Measurements from ENCODE around the gene DIDO1.

Gene DIDO1

GRCh38 chr20:62913043-62913630, 13.2 kb downstream of the DIDO1 start:
- DNase-seq (ENCODE audit: low spot score) = no peak
- H3K27ac ChIP-seq = no peak overlapping the region
- TF ChIP-seq CTCF (IDR thresholded peaks at IDR 0.05) = no peak
- H3K4me3 ChIP-seq = no peak overlapping the region

DNA sequence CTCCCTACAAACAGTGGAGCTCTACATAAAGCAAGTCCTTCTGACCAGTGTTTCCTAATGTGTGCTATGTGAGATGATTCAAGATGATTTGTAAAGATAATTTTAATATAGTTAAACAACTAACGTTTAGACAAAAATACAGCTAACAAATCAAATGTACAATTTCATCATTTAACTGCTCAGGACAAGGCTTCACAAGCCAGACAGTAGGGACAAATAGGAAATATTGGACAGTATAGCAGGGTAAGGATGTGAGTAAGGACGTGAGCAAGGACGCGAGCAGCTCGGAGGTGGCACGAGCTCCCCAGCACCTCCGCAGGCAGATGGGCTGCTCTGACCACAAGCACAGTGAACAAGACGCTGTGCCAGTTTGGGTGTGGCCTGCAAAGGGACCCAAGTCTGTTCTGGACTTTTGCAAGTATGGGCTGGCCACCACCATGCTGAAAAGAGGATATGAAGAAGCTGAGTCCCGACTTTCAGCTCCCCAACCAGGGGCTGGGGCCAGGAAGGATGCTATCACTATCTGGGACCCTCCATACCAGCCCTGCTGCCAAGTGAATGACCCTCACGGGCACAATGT, 14.5 kb downstream of the DIDO1 start:
- Histone ChIP-seq H3K4me3 (no peak overlapping the region), H3K27ac (no peak overlapping the region)
- TF ChIP-seq CTCF (IDR thresholded peaks at IDR 0.05) = no peak
- no peak for DNase-seq (ENCODE audit: low spot score)

- no peak for DNase-seq (ENCODE audit: low spot score)
- H3K27ac ChIP-seq = no peak overlapping the region
- H3K4me3 ChIP-seq = no peak overlapping the region
- TF ChIP-seq CTCF (IDR thresholded peaks at IDR 0.05) = no peak
These were observed 15.4 kb downstream of the DIDO1 start for GRCh38 chr20:62910777-62911497.

DNA sequence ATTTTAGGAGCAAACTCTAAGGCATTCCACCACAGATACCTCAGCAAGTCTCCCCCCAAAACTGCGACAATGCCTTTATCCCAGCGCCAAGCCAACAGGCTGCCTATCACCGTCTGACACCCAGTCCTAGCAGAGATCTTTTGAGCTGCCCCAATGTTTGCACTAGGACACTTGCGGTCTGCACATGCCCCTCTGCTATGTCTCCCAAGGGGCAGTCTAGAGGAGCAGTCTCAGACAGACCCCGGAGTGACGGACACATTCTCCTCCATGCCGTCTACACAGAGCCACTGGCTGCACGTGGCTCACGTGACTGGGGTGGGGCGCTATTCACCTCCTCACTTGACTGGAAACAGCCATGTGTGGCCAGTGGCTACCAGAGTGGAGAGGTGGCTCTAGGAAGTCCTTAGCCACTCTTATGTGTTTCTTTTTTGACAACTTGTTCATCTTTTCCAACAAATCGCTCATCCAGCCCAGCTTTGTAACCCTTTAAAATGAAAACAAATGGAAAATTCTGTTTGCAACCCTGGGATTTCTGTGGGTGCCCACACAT, 16.0 kb downstream of the DIDO1 start:
- no peak for DNase-seq (ENCODE audit: low spot score)
- no peak overlapping the region for H3K27ac ChIP-seq
- no peak overlapping the region for H3K4me3 ChIP-seq
- TF ChIP-seq CTCF (IDR thresholded peaks at IDR 0.05) = no peak

DNA sequence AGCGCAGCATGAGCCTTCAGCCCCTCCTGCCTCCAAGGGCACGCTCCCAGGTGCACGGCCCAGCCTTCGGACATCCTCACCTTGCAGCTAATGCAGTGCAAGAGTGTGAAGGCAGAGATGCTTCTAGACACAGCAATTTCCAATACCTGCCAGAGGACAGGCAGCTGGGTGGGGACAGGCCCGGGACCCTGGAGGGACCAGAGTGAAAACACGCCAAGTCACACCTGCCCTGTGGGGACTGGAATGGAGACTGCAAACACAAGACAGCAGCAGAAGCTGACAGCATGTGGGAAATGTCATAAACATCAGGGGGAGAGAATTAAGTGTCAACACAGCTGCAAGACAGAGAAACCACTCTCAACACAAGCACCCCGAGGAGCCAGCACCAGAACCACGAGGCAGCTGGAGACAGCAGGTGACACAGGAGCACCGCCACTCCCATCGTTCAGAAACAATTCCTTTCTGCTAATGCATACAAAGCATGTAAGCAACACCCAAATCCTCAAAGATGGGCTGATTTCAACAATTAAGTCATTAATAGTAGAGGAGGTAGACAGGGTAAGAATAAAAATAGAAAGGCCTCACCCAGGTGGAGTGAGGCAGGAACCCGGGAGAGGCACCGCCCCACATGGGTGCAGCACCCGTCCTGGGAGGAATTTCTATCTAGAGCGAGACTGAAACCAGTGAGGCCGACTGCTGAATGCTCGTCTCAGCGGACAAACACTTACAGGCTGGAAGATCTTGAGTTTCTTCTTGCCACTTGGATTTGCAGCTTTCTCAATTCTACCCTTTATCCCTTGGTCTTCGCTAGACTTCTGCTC, 17.1 kb downstream of the DIDO1 start:
- TF ChIP-seq CTCF (IDR thresholded peaks at IDR 0.05) = no peak
- Histone ChIP-seq H3K4me3 (no peak overlapping the region), H3K27ac (no peak overlapping the region)
- DNase-seq (ENCODE audit: low spot score) = no peak

DNA sequence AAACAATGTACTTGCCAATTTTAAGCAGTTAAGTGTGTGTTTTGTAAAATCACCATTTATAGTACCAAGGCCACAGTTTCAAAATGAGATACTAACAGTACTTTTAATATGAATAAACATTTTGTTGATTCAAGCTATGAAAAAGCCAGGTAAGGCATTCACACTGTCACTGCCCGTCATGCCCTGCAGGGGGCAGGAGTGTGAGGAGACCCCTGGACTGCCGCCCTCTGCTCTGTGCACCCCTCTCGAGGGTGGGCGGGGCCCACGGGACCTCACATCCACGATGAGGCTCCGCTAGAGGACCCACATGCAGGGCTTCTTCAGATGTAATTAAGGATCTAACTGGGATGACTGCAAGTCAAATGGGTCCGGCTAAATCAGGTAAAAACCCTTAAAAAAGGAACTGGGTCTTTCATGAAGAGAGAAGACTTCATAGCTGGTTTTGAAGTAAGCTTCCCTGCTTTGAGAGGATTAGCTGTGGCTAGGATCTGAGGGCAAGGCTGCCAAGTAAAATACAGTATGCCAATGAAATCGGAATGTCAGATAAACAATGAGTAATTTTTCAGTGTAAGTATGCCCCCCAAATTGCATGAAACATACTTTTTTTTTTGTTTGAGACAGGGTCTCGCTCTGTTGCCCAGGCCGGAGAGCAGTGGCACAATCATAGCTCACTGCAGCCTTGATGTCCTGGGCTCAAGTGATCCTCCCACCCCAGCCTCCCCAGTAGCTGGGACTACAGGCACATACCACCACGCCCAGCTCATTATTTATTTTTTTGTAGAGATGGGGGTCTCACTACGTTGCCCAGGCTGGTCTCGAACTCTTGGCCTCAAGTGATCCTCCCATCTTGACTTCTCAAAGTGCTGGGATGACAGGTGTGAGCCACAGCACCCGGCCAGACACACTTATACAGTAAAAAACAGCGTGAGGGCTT, 18.7 kb downstream of the DIDO1 start:
- TF ChIP-seq CTCF (IDR thresholded peaks at IDR 0.05) = no peak

More for the DNA sequence above, 18.7 kb downstream of the DIDO1 start:
- no peak overlapping the region for H3K4me3 ChIP-seq
- no peak for DNase-seq (ENCODE audit: low spot score)
- H3K27ac ChIP-seq = no peak overlapping the region

All from coronary artery (tissue), 2 donors.